IMR-90 (cell line): ENCODE data around the gene INTU. TPM values are rescaled to one million over a fixed set of nuclear protein-coding genes. Genes with fewer than 3 reads are reported as not detected.

Source experiments
- ATAC-seq: fragments of 200-7000 bp; cut with Tn5 transposase; 2 replicates; pipeline ENCODE4 v1.9.1; 2020; ENCODE audit warnings: low read depth, mild to moderate bottlenecking, moderate library complexity
- BruUV-seq: library from RNA; stranded (reverse); fragments of 400-500 nt; replicated peaks from 2 replicates; lab custom pipeline; 2021; lab: Mats Ljungman, UMichigan
- CTCF ChIA-PET: fragments of 300-600 bp; formaldehyde crosslinking; extraction: SDS; loops from one replicate; lab custom pipeline; 2021; ENCODE audit warnings: antibody characterized with exemption; lab: Yijun Ruan, JAX
- POLR2A ChIA-PET: fragments of 300-600 bp; sonication (Branson Sonifier 250); formaldehyde crosslinking; loops from one replicate; lab custom pipeline; 2022; ENCODE audit warnings: antibody characterized with exemption; ENCODE audit not compliant: unreplicated experiment; lab: Charles Lee
- DNase-seq: peaks from one replicate; pipeline ENCODE4 v3.0.0; 2013
- H2AFZ ChIP-seq: replicated peaks from 2 replicates; pipeline ENCODE3; 2013; ENCODE audit warnings: low read length, mild to moderate bottlenecking; ENCODE audit not compliant: poor library complexity
- H2AK5ac ChIP-seq: 2 replicates; pipeline ENCODE4 v1.6.1; 2013; ENCODE audit warnings: low read depth, low read length, inconsistent platforms
- H2AK9ac ChIP-seq: replicated peaks from 2 replicates; pipeline ENCODE3; 2013; ENCODE audit warnings: mild to moderate bottlenecking, low read depth, low read length, moderate library complexity; ENCODE audit not compliant: poor library complexity
- H2BK120ac ChIP-seq: 2 replicates; pipeline ENCODE4 v1.6.1; 2013; ENCODE audit warnings: low read depth, low read length, inconsistent platforms
- H2BK15ac ChIP-seq: 3 replicates; pipeline ENCODE4 v1.6.1; 2013; ENCODE audit warnings: low read depth, low read length, inconsistent platforms
- H2BK20ac ChIP-seq: 2 replicates; pipeline ENCODE4 v1.6.1; 2013; ENCODE audit warnings: low read depth, mild to moderate bottlenecking, inconsistent platforms, low read length, moderate library complexity
- H2BK5ac ChIP-seq: 2 replicates; pipeline ENCODE4 v1.6.1; 2013; ENCODE audit warnings: mild to moderate bottlenecking, low read depth, low read length, inconsistent platforms; ENCODE audit not compliant: poor library complexity, severe bottlenecking
- H3K14ac ChIP-seq: replicated peaks from 2 replicates; pipeline ENCODE4 v1.6.1; 2013; ENCODE audit warnings: low read depth, low read length, inconsistent platforms
- H3K18ac ChIP-seq: 2 replicates; pipeline ENCODE4 v1.6.1; 2013; ENCODE audit warnings: low read depth, low read length, control low read depth
- H3K23ac ChIP-seq: 2 replicates; pipeline ENCODE4 v1.6.1; 2013; ENCODE audit warnings: low read depth, low read length, inconsistent platforms
- H3K27ac ChIP-seq: 2 replicates; pipeline ENCODE4 v1.5.1; 2013; ENCODE audit warnings: mild to moderate bottlenecking, control low read depth, low read length; ENCODE audit not compliant: insufficient read depth
- H3K27me3 ChIP-seq: 2 replicates; pipeline ENCODE4 v1.6.1; 2013; ENCODE audit warnings: low read length; ENCODE audit not compliant: control insufficient read depth, insufficient read depth
- H3K36me3 ChIP-seq: 2 replicates; pipeline ENCODE4 v1.6.1; 2013; ENCODE audit warnings: low read length, mixed read lengths; ENCODE audit not compliant: control insufficient read depth, insufficient read depth
- H3K4ac ChIP-seq: 2 replicates; pipeline ENCODE4 v1.6.1; 2013; ENCODE audit warnings: low read depth, low read length, inconsistent platforms
- H3K4me1 ChIP-seq: 2 replicates; pipeline ENCODE4 v1.6.1; 2013; ENCODE audit warnings: low read length, mixed read lengths; ENCODE audit not compliant: control insufficient read depth, insufficient read depth
- H3K4me2 ChIP-seq: 2 replicates; pipeline ENCODE4 v1.6.1; 2013; ENCODE audit warnings: low read depth, mild to moderate bottlenecking, control low read depth, low read length, moderate library complexity
- H3K4me3 ChIP-seq: 2 replicates; pipeline ENCODE4 v1.5.1; 2013; ENCODE audit warnings: low read depth, mild to moderate bottlenecking, control low read depth, low read length, moderate library complexity; ENCODE audit not compliant: insufficient read depth
- H3K56ac ChIP-seq: 2 replicates; pipeline ENCODE4 v1.6.1; 2013; ENCODE audit warnings: low read length, inconsistent platforms; ENCODE audit not compliant: insufficient read depth; ENCODE audit errors: extremely low read depth
- H3K79me1 ChIP-seq, 2 experiments: 2 replicates each; pipeline ENCODE4 v1.6.1; 2013; ENCODE audit warnings: low read length in 2 of 2, inconsistent platforms in 1 of 2, low read depth in 1 of 2
- H3K9ac ChIP-seq: 2 replicates; pipeline ENCODE4 v1.6.1; 2013; ENCODE audit warnings: low read depth, low read length, control low read depth
- H3K9me1 ChIP-seq: 2 replicates; pipeline ENCODE4 v1.6.1; 2013; ENCODE audit warnings: low read length, inconsistent platforms; ENCODE audit not compliant: insufficient read depth
- H3K9me3 ChIP-seq: 2 replicates; pipeline ENCODE4 v1.6.1; 2013; ENCODE audit warnings: low read length; ENCODE audit not compliant: control insufficient read depth, insufficient read depth
- H4K20me1 ChIP-seq: 2 replicates; pipeline ENCODE4 v1.6.1; 2013; ENCODE audit warnings: low read length, inconsistent platforms; ENCODE audit not compliant: insufficient read depth
- H4K5ac ChIP-seq: 2 replicates; pipeline ENCODE4 v1.6.1; 2013; ENCODE audit warnings: mild to moderate bottlenecking, low read depth, low read length, control low read depth
- H4K8ac ChIP-seq, 2 experiments: 2 replicates each; pipeline ENCODE4 v1.6.1; 2013; ENCODE audit warnings: low read depth in 2 of 2, low read length in 2 of 2, control low read depth in 1 of 2, inconsistent platforms in 1 of 2
- H4K91ac ChIP-seq: 2 replicates; pipeline ENCODE4 v1.6.1; 2013; ENCODE audit warnings: low read depth, low read length, inconsistent platforms; ENCODE audit not compliant: insufficient read depth
- BHLHE40 ChIP-seq: fragments of 150-350 bp; IDR thresholded peaks from 2 replicates; pipeline ENCODE4 v1.6.1; 2016; ENCODE audit warnings: mild to moderate bottlenecking, low read depth, low read length
- CEBPB ChIP-seq: IDR thresholded peaks from 2 replicates; pipeline ENCODE4 v1.6.1; 2012; ENCODE audit warnings: low read depth, low read length, improper control_type of control experiment
- CHD1 ChIP-seq: IDR thresholded peaks from 2 replicates; pipeline ENCODE4 v1.6.1; 2012; ENCODE audit warnings: low read depth, low read length, improper control_type of control experiment
- CTCF ChIP-seq: conservative IDR thresholded peaks from 2 replicates; pipeline ENCODE4 v1.5.1; 2012; ENCODE audit warnings: mild to moderate bottlenecking, low read depth, low read length, improper control_type of control experiment
- ELK1 ChIP-seq: fragments of 150-350 bp; IDR thresholded peaks from 2 replicates; pipeline ENCODE4 v1.6.1; 2016; ENCODE audit warnings: low read depth, mild to moderate bottlenecking, low read length, moderate library complexity, borderline replicate concordance
- FOS ChIP-seq: fragments of 150-350 bp; IDR thresholded peaks from 2 replicates; pipeline ENCODE4 v1.6.1; 2016; ENCODE audit warnings: low read depth, low read length
- MAFK ChIP-seq: IDR thresholded peaks from 2 replicates; pipeline ENCODE4 v1.6.1; 2012; ENCODE audit warnings: low read depth, low read length, improper control_type of control experiment
- MAZ ChIP-seq: IDR thresholded peaks from 2 replicates; pipeline ENCODE4 v1.6.1; 2012; ENCODE audit warnings: low read depth, mild to moderate bottlenecking, low read length, improper control_type of control experiment, moderate library complexity, borderline replicate concordance
- MXI1 ChIP-seq: IDR thresholded peaks from 2 replicates; pipeline ENCODE4 v1.6.1; 2012; ENCODE audit warnings: low read depth, mild to moderate bottlenecking, low read length, moderate library complexity, borderline replicate concordance
- NFE2L2 ChIP-seq: fragments of 150-350 bp; IDR thresholded peaks from 2 replicates; pipeline ENCODE4 v1.6.1; 2016; ENCODE audit warnings: low read depth, mild to moderate bottlenecking, low read length
- POLR2A ChIP-seq: IDR thresholded peaks from 2 replicates; pipeline ENCODE4 v1.6.1; 2012; ENCODE audit warnings: mild to moderate bottlenecking, low read depth, low read length
- RAD21 ChIP-seq: IDR thresholded peaks from 2 replicates; pipeline ENCODE4 v1.6.1; 2012; ENCODE audit warnings: low read length, improper control_type of control experiment
- RCOR1 ChIP-seq: IDR thresholded peaks from 2 replicates; pipeline ENCODE4 v1.6.1; 2012; ENCODE audit warnings: mild to moderate bottlenecking, low read length, improper control_type of control experiment; ENCODE audit not compliant: insufficient replicate concordance
- RFX5 ChIP-seq: IDR thresholded peaks from 2 replicates; pipeline ENCODE4 v1.8.0; 2012; ENCODE audit warnings: low read depth, mild to moderate bottlenecking, low read length, moderate library complexity
- SMC3 ChIP-seq: fragments of 150-350 bp; IDR thresholded peaks from 2 replicates; pipeline ENCODE4 v1.6.1; 2016; ENCODE audit warnings: low read depth, mild to moderate bottlenecking, antibody characterized with exemption, low read length, moderate library complexity
- WGBS, 2 experiments: methylation state at CpG; one replicate each; pipeline versions ENCODE4 v1.1.5 to v1.1.7; 2013; ENCODE audit warnings: missing lambda C conversion rate in 2 of 2; ENCODE audit not compliant: insufficient read length in 1 of 2; ENCODE audit errors: extremely low coverage in 2 of 2; 5-methylcytosine and 5-hydroxymethylcytosine counted together
- dilution Hi-C: fragments of 300-500 bp; cut with HindIII; formaldehyde crosslinking; loops from one replicate; pipeline ENCODE4 v1.14.3; 2018; ENCODE audit warnings: low sequenced_read_pairs; ENCODE audit not compliant: unreplicated experiment
- in situ Hi-C: fragments of 300-500 bp; cut with MboI; formaldehyde crosslinking; loops from 3 replicates; pipeline ENCODE4 v1.14.3; 2019; ENCODE audit warnings: low sequenced_read_pairs, inconsistent platforms, mixed read lengths
- intact Hi-C: fragments of 100-400 bp; cut with micrococcal nuclease; formaldehyde crosslinking; loops from 2 replicates; pipeline ENCODE4 v1.10.0; 2022
- polyA plus RNA-seq, 3 experiments: library from polyadenylated mRNA; depleted of rRNA; stranded (reverse); fragments of >200 nt; gene quantifications; 2 replicates each; pipeline ENCODE4 v1.2.3, GENCODE V29; 2012; ENCODE audit warnings: low replicate concordance in 1 of 3
- total RNA-seq: library from RNA; depleted of rRNA; stranded (reverse); fragments of >200 nt; gene quantifications from 2 replicates; pipeline ENCODE4 v1.2.3, GENCODE V29; 2012
- TF ChIP-seq, protein P1 (sequence below): fragments of 150-350 bp; IDR thresholded peaks from 2 replicates; pipeline ENCODE4 v1.6.1; 2017; ENCODE audit warnings: mild to moderate bottlenecking, antibody characterized with exemption, low read length, low read depth

The INTU gene
- total and polyA plus RNA-seq, 2 of the 4 experiments (the other 2 are of a cell fraction): 6.5 to 10.8 TPM

- Histone ChIP-seq H4K8ac (no peak overlapping the region), H3K18ac (no peak overlapping the region), H3K23ac (no peak overlapping the region), H4K91ac (no peak overlapping the region), H2BK120ac (no peak overlapping the region), H3K9ac (no peak overlapping the region), H2AK5ac (no peak overlapping the region), H3K56ac (no peak overlapping the region), H4K20me1 (no peaks in the 10 kb centered on the region), H3K9me1 (no peaks in the 10 kb centered on the region), H3K36me3 (no peaks in the 10 kb centered on the region), H2AFZ (no peak overlapping the region), H3K9me3 (peaks cover 5% of the 10 kb centered on the region; the same call in 1 of the 2 replicates), H2AK9ac (no peak overlapping the region), H2BK5ac (no peak overlapping the region), H3K4ac (no peak overlapping the region), H3K27ac (no peak overlapping the region), H3K4me2 (no peak overlapping the region), H3K4me3 (no peak overlapping the region), H2BK20ac (no peak overlapping the region), H2BK15ac (no peak overlapping the region), H3K4me1 (no peaks in the 10 kb centered on the region; the same call in 1 of the 2 replicates), H3K14ac (no peak overlapping the region), H4K5ac (no peak overlapping the region), H3K27me3 (peaks cover 4% of the 10 kb centered on the region), H3K79me1 (no peaks in the 10 kb centered on the region)
- in situ Hi-C loops: no loop called here
- ATAC-seq (no peak), DNase-seq (no peak)
- ChIA-PET CTCF (no interaction called here), POLR2A (no interaction called here)
- dilution Hi-C loops: no loop called here
- intact Hi-C loops: no loop called here
- BruUV-seq: no TSS peak
- no CpG with 5 or more reads among the region's 4 CpGs for WGBS, 2 experiments
- TF ChIP-seq MAFK (no peak), NFE2L2 (no peak), BHLHE40 (no peak), CEBPB (no peak), RFX5 (no peak), ELK1 (no peak), CTCF (no peak), FOS (no peak), CHD1 (no peak), RCOR1 (no peak), MAZ (no peak), MXI1 (no peak), POLR2A (no peak), RAD21 (no peak), SMC3 (no peak)
- TF ChIP-seq, protein P1, sequence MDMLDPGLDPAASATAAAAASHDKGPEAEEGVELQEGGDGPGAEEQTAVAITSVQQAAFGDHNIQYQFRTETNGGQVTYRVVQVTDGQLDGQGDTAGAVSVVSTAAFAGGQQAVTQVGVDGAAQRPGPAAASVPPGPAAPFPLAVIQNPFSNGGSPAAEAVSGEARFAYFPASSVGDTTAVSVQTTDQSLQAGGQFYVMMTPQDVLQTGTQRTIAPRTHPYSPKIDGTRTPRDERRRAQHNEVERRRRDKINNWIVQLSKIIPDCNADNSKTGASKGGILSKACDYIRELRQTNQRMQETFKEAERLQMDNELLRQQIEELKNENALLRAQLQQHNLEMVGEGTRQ: no peak
Observed at GRCh38 chr4:127737295-127737694, 104.5 kb downstream of the INTU start.
